Panc1 (cell line): Measurements from ENCODE around the gene PLPP1. TPM values are rescaled to one million over a fixed set of nuclear protein-coding genes. Genes with fewer than 3 reads are reported as not detected.

Experiments
- ATAC-seq: fragments of 200-7000 bp; cut with Tn5 transposase; 2 replicates; pipeline ENCODE4 v1.9.1; 2020; ENCODE audit warnings: mild to moderate bottlenecking, moderate library complexity
- BruUV-seq: library from RNA; stranded (reverse); fragments of 400-500 nt; replicated peaks from 2 replicates; lab custom pipeline; 2021; lab: Mats Ljungman, UMichigan
- CTCF ChIA-PET: fragments of 300-600 bp; sonication (Branson Sonifier 250); formaldehyde crosslinking; loops from one replicate; lab custom pipeline; 2022; ENCODE audit warnings: antibody characterized with exemption; lab: Charles Lee
- POLR2A ChIA-PET: fragments of 300-600 bp; sonication (Branson Sonifier 250); formaldehyde crosslinking; loops from one replicate; lab custom pipeline; 2022; ENCODE audit warnings: antibody characterized with exemption; lab: Charles Lee
- DNase-seq: peaks from one replicate; pipeline ENCODE4 v3.0.0-alpha.2; 2010; ENCODE audit warnings: low read depth, low spot score
- H3K27ac ChIP-seq: 2 replicates; pipeline ENCODE4 v1.5.1; 2011; ENCODE audit warnings: mild to moderate bottlenecking, low read length, inconsistent platforms
- H3K27me3 ChIP-seq: fragments of 200-500 bp; sonication (Bioruptor generic); 2 replicates; pipeline ENCODE4 v1.6.0; 2014; ENCODE audit warnings: low read length, inconsistent platforms; ENCODE audit not compliant: control insufficient read depth, insufficient read depth
- H3K36me3 ChIP-seq: fragments of 200-500 bp; sonication (Bioruptor generic); 2 replicates; pipeline ENCODE4 v1.5.1; 2014; ENCODE audit warnings: inconsistent platforms, mild to moderate bottlenecking, low read length, moderate library complexity; ENCODE audit not compliant: control insufficient read depth, insufficient read depth
- H3K4me1 ChIP-seq: 2 replicates; pipeline ENCODE4 v1.5.1; 2011; ENCODE audit warnings: inconsistent platforms, mild to moderate bottlenecking, low read length, moderate library complexity; ENCODE audit not compliant: control insufficient read depth, insufficient read depth
- H3K4me3 ChIP-seq, 2 experiments: 2 replicates each; pipeline ENCODE4 v1.5.1; 2011 to 2012; ENCODE audit warnings: low read depth in 2 of 2, low read length in 2 of 2, mild to moderate bottlenecking in 2 of 2, inconsistent platforms in 1 of 2, moderate library complexity in 1 of 2
- H3K9me3 ChIP-seq: fragments of 200-500 bp; sonication (Bioruptor generic); 2 replicates; pipeline ENCODE4 v1.5.1; 2014; ENCODE audit warnings: low read depth, mild to moderate bottlenecking, inconsistent platforms, low read length, moderate library complexity; ENCODE audit not compliant: control insufficient read depth, insufficient read depth
- CTCF ChIP-seq: fragments of 450-650 bp; IDR thresholded peaks from 2 replicates; pipeline ENCODE4 v1.5.1; 2017; ENCODE audit warnings: mild to moderate bottlenecking
- POLR2AphosphoS5 ChIP-seq: IDR thresholded peaks from 2 replicates; pipeline ENCODE4 v1.6.1; 2012; ENCODE audit warnings: mild to moderate bottlenecking, low read depth, low read length, moderate library complexity
- REST ChIP-seq, 2 experiments: IDR thresholded peaks; 2 replicates each; pipeline ENCODE4 v1.6.1; 2011 to 2012; ENCODE audit warnings: low read depth in 2 of 2, control low read depth in 1 of 2, low read length in 1 of 2, mild to moderate bottlenecking in 1 of 2, moderate library complexity in 1 of 2; ENCODE audit not compliant: insufficient read depth in 1 of 2
- SIN3A ChIP-seq: IDR thresholded peaks from 2 replicates; pipeline ENCODE4 v1.6.1; 2012; ENCODE audit warnings: low read depth, mild to moderate bottlenecking, low read length, moderate library complexity, borderline replicate concordance; ENCODE audit not compliant: insufficient read depth
- TCF7L2 ChIP-seq: IDR thresholded peaks from 2 replicates; pipeline ENCODE4 v1.6.1; 2011; ENCODE audit warnings: mild to moderate bottlenecking, low read depth, low read length, inconsistent platforms
- in situ Hi-C: cut with HindIII; loops from 2 replicates; pipeline ENCODE4 v1.10.0; 2016; ENCODE audit warnings: low sequenced_read_pairs, low pct_unique_long_range_greater_than_20kb
- intact Hi-C: fragments of 100-400 bp; cut with micrococcal nuclease; formaldehyde crosslinking; loops from one replicate; pipeline ENCODE4 v1.10.0; 2022; ENCODE audit not compliant: unreplicated experiment
- total RNA-seq: library from RNA; stranded (reverse); gene quantifications from one replicate; pipeline ENCODE4 v1.2.1, GENCODE V29; 2021; ENCODE audit not compliant: unreplicated experiment

PLPP1 gene
- total RNA-seq, 1 experiment from 2014 or later = 35.7 TPM

GRCh38 chr5:55492449-55492848 lies 42.3 kb downstream of the PLPP1 start:
- ATAC-seq = no peak
- CTCF ChIA-PET = no interaction called here
- in situ Hi-C loops (no loop called here), intact Hi-C loops (no loop called here)
- TF ChIP-seq POLR2AphosphoS5 (no peak), REST (IDR thresholded peaks at IDR 0.05; ENCODE audit: insufficient read depth in 1 of 2, low read depth in 2 of 2, low read length in 1 of 2) (no peak), TCF7L2 (no peak), SIN3A (no peak), CTCF (no peak)
- no peaks in the 10 kb centered on the region for H3K27me3 ChIP-seq
- H3K4me1 ChIP-seq = no peaks in the 10 kb centered on the region
- H3K9me3 ChIP-seq = no peaks in the 10 kb centered on the region
- BruUV-seq = no TSS peak
- H3K27ac ChIP-seq = no peak overlapping the region
- POLR2A ChIA-PET = no interaction called here
- no peak for DNase-seq
- H3K36me3 ChIP-seq = no peaks in the 10 kb centered on the region
- no peak overlapping the region for H3K4me3 ChIP-seq

GRCh38 chr5:55485073-55485472 lies 49.7 kb downstream of the PLPP1 start:
- Histone ChIP-seq H3K36me3 (no peaks in the 10 kb centered on the region), H3K27me3 (no peaks in the 10 kb centered on the region), H3K4me3 (no peak overlapping the region), H3K4me1 (no peaks in the 10 kb centered on the region), H3K27ac (no peak overlapping the region), H3K9me3 (no peaks in the 10 kb centered on the region)
- in situ Hi-C loops (no loop called here), intact Hi-C loops (no loop called here)
- CTCF ChIA-PET = no interaction called here
- no TSS peak for BruUV-seq
- DNase-seq (no peak), ATAC-seq (no peak)
- POLR2A ChIA-PET = interaction anchor here (0.6 to 1.1 kb wide), 2 partner anchors 31 to 45 kb away, joined by 3 to 4 read pairs; no protein-coding TSS in a partner anchor
- TF ChIP-seq CTCF = no peak
- TF ChIP-seq TCF7L2 = no peak
- no peak for TF ChIP-seq SIN3A
- no peak for TF ChIP-seq REST (IDR thresholded peaks at IDR 0.05; ENCODE audit: insufficient read depth in 1 of 2, low read depth in 2 of 2, low read length in 1 of 2)
- TF ChIP-seq POLR2AphosphoS5 = no peak
